Activated CD4-positive, alpha-beta T cell treated with anti-CD3 and anti-CD28 coated beads for 1 hour (primary cell): ENCODE measurements around the gene PCP2.

ENCODE experiments used
- DNase-seq: peaks from one replicate; pipeline ENCODE4 v3.0.0-alpha.2; 2020

Gene PCP2

DNA sequence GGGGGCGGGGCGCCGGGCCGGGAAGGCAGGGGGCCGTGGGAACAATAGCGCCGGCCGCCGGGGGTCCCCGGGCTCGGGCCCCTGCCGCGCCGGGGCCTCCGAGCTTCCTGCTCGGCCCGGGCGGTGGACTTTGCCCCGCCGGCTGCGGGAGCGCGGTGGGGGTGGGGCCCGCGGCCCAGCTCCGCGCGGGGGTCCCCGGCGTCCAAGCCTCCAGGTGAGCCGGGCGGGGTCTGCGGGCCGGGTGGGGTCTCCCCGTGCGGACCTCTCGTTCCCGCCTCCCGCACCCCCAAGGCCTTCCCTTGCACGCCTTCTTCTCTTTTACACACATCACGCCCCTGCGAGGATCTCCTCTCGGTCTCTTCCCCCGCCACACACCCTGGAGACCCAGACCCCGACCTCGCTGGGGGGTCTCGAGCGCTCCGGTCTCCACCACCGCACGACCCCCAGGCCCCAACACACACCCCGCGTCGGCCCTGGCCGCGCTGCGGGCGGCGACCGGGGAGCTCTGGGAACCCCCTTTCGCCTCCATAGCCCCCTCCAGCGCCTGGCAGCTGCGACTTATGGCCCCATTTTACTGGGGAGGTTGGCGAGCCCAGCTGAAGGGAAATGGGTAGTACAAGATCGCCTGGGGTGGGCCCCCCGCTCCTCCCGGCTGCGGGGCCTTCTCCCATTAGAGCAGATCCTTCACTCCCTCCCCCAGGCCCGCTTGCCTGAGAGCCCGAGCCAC is 37.1 kb downstream of the PCP2 start:
- DNase-seq: no peak

DNA sequence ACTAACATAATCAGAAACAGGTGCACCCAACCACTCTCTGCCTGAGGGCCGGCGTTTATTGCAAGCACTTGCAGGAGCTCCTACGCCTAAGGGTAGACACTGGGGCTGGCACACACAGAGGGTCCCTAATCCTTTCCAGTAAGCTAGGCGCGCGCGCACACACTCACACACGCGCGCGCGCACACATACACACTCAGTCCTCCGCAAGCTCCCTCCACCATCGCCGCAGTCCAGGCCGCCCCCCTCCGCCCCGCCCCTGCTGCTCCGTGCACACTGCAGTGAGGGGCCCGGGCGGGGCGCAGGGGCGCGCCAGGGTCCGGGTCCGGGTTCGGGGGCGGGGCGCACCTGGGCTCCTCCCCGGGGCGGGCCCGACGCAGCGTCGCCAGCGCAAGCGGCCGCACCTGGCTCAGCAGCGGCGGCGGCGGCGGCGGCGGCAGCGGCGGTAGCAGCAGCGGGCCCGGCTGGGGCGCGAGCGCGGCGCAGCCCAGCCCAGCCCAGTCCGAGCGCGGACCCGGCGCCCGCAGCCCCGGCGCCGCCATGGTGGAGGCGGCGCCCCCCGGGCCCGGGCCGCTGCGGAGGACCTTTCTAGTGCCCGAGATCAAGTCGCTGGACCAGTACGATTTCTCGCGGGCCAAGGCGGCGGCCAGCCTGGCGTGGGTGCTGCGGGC is 37.9 kb downstream of the PCP2 start, which contains the start of gene CAMSAP3:
Gene CAMSAP3 (plus strand): TSS at position 398 of the 668 bp plus-strand sequence. CDS start 140 bp downstream, at position 538.
- DNase-seq: peak; percentile 15

DNA sequence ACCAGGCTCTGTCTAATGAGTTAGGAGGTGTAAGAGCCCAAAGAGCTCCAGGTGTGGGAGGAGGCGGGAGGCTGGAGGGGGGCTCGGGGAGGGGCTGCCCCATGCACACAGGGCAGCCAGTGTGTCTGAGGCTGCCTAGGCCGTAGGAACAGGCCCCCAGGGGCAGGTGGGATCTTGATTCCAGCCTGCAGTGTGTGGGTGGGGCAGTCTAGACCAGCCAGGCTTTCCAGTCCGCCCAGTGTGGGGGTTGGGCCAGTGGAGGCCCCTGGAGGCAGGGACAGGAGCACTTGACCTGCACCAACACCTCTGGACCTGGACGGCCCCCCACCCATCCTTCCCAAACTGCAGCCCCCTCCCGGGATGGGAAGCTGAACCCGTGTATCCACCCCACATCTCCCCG is 43.3 kb downstream of the PCP2 start:
- DNase-seq: no peak

DNA sequence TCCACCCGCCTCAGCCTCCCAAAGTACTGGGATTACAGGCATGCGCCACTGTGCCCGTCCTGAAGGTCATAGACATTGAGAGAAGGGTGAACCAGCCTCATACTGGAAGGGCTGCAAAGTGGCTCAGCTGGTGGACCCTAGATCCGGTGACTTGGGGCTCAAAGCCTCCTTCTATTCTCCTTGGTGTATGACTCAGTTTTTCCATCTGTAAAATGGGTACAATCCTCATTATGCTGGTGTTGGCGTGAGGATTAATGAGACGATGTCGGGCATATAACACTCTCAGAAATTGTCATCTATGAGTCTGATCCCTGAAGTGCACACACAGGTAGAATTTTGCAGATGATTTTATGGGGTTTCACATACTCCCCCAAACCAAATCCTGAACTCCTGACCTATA is 43.7 kb downstream of the PCP2 start:
- no peak for DNase-seq

DNA sequence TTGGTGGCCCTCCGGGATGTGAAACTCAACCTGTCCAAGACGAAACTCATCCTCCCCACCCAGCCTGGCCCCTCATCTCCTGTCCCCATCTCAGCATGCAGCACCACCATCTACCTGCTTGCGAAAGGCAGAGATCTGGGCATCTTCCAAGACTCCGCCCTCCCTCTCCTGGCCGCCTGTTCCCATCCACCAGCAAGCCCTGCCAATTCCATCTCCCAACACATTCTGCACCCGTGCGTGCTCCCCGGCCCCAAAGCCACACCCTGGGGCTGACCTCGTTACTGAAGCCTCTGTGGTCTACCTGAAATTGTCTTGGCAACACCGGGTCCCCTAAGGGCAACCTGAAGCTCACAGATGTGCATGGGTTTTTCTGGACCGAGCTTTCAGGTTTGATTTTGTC is 51.1 kb downstream of the PCP2 start:
- DNase-seq: no peak
